K562 (cell line): ENCODE results near the gene SGMS1.

Experiments
- BACH1 ChIP-seq: fragments of 200-800 bp; sonication (Bioruptor generic); IDR thresholded peaks from 2 replicates; pipeline ENCODE4 v1.6.1; 2016; ENCODE audit warnings: missing genetic modification characterization, missing compliant biosample characterization
- CTCF ChIP-seq, 3 experiments: IDR thresholded peaks in 2 of 3; conservative IDR thresholded peaks in 1 of 3; 2 replicates each; pipeline ENCODE4 v1.5.1; 2011 to 2012; ENCODE audit warnings: low read length in 3 of 3, mild to moderate bottlenecking in 3 of 3, control low read depth in 2 of 3, improper control_type of control experiment in 1 of 3, inconsistent platforms in 1 of 3, low read depth in 1 of 3, mixed read lengths in 1 of 3, moderate library complexity in 1 of 3; ENCODE audit not compliant: insufficient read depth in 2 of 3
- EGR1 ChIP-seq: fragments of 450-650 bp; conservative IDR thresholded peaks from 2 replicates; pipeline ENCODE4 v1.6.1; 2017; ENCODE audit warnings: mild to moderate bottlenecking
- MEIS2 ChIP-seq: fragments of 450-650 bp; IDR thresholded peaks from 2 replicates; pipeline ENCODE4 v1.6.1; 2014; ENCODE audit warnings: mild to moderate bottlenecking; ENCODE audit not compliant: partially characterized antibody
- TARDBP ChIP-seq: fragments of 450-650 bp; IDR thresholded peaks from 2 replicates; pipeline ENCODE4 v1.6.1; 2016
- USF2 ChIP-seq: sonication (generic); formaldehyde crosslinking; IDR thresholded peaks from 2 replicates; pipeline ENCODE4 v1.5.0; 2020; ENCODE audit warnings: missing genetic modification reagents
- ZBTB1 ChIP-seq: sonication (generic); formaldehyde crosslinking; IDR thresholded peaks from 2 replicates; pipeline ENCODE4 v1.8.1; 2023; ENCODE audit warnings: missing genetic modification reagents, low read depth, mild to moderate bottlenecking, borderline replicate concordance
- ZNF121 ChIP-seq: sonication (generic); formaldehyde crosslinking; conservative IDR thresholded peaks from 2 replicates; pipeline ENCODE4 v1.8.0; 2022; ENCODE audit warnings: missing genetic modification reagents
- ZNF436 ChIP-seq: fragments of 250-450, 450-650 bp; sonication (Bioruptor Pico); formaldehyde crosslinking; IDR thresholded peaks from 2 replicates; pipeline ENCODE4 v1.7.0; 2020; ENCODE audit warnings: mild to moderate bottlenecking
- ZNF644 ChIP-seq: fragments of 200-800 bp; sonication (Bioruptor generic); IDR thresholded peaks from 2 replicates; pipeline ENCODE4 v1.6.1; 2016; ENCODE audit warnings: low read depth, missing genetic modification characterization, missing compliant biosample characterization
- TF ChIP-seq, protein P1 (sequence below), 2 experiments: IDR thresholded peaks; 2 replicates each; pipeline ENCODE4 v1.6.1; 2011; ENCODE audit warnings: borderline replicate concordance in 1 of 2, control low read depth in 1 of 2, low read depth in 1 of 2, low read length in 1 of 2, mild to moderate bottlenecking in 1 of 2, mixed read lengths in 1 of 2, moderate library complexity in 1 of 2; ENCODE audit not compliant: insufficient read depth in 1 of 2, insufficient read length in 1 of 2, poor library complexity in 1 of 2, severe bottlenecking in 1 of 2; ENCODE audit errors: extremely low read depth in 1 of 2

DNA sequence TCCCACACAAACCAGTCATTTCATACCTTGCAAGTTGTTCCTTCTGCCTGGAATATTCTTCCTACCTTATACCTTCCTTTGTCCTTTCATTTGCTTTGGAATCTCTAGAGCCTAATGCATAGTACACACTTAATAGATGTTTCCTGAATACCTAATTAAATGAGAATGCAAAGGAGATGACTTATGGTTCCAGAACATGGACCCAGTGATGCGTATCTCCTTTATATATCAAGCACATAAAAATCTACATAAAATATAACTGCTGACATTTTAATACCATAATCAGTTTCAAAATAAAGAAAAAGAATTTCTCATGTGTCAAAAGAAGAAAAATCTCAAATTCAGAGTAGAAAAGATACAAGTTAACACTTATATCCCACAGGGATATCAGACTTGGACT, 261.8 kb downstream of the SGMS1 start:
- TF ChIP-seq EGR1 (no peak), BACH1 (tag) (no peak), ZNF436 (CRISPR knock-in tag) (no peak), USF2 (CRISPR knock-in tag) (no peak), ZNF121 (no peak), ZNF644 (no peak), TARDBP (no peak), MEIS2 (no peak), ZBTB1 (CRISPR knock-in tag) (no peak), CTCF (IDR thresholded peaks at IDR 0.05 in 2 of 3, conservative IDR thresholded peaks at IDR 0.05 in 1 of 3; ENCODE audit: insufficient read depth in 2 of 3, low read depth in 1 of 3, low read length in 3 of 3) (no peak)
- TF ChIP-seq, protein P1, sequence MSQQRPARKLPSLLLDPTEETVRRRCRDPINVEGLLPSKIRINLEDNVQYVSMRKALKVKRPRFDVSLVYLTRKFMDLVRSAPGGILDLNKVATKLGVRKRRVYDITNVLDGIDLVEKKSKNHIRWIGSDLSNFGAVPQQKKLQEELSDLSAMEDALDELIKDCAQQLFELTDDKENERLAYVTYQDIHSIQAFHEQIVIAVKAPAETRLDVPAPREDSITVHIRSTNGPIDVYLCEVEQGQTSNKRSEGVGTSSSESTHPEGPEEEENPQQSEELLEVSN (IDR thresholded peaks at IDR 0.05; ENCODE audit: borderline replicate concordance in 1 of 2, extremely low read depth in 1 of 2, insufficient read depth in 1 of 2, insufficient read length in 1 of 2, low read depth in 1 of 2, low read length in 1 of 2, poor library complexity in 1 of 2, severe bottlenecking in 1 of 2), result no peak
